Endothelial cell of umbilical vein (primary cell): ENCODE measurements around the gene INSC. TPM values are rescaled to one million over a fixed set of nuclear protein-coding genes. Genes with fewer than 3 reads are reported as not detected.

Experiments
- BruUV-seq: library from RNA; stranded (reverse); fragments of 400-500 nt; replicated peaks from 2 replicates; lab custom pipeline; 2021; lab: Mats Ljungman, UMichigan
- CTCF ChIA-PET: fragments of 300-600, 350-600 bp; sonication (Branson Sonifier 250); formaldehyde crosslinking; loops from one replicate; lab custom pipeline; 2021; ENCODE audit warnings: antibody characterized with exemption, inconsistent platforms; lab: Charles Lee
- POLR2A ChIA-PET: fragments of 300-600, 350-600 bp; sonication (Branson Sonifier 250); formaldehyde crosslinking; loops from one replicate; lab custom pipeline; 2021; ENCODE audit warnings: antibody characterized with exemption, inconsistent platforms; lab: Charles Lee
- DNase-seq: peaks from one replicate; pipeline ENCODE4 v3.0.0-alpha.2; 2011; ENCODE audit warnings: low read depth, low spot score
- FAIRE-seq: peaks from 2 replicates; lab custom pipeline; 2011; peaks lifted over from hg19 to GRCh38; lab: Jason Lieb, UNC
- H2AFZ ChIP-seq: 2 replicates; pipeline ENCODE4 v1.6.0; 2012; ENCODE audit warnings: low read depth, low read length, control low read depth, inconsistent platforms
- H3K27ac ChIP-seq: 2 replicates; pipeline ENCODE4 v1.5.1; 2011; ENCODE audit warnings: low read depth, mild to moderate bottlenecking, control low read depth, low read length, moderate library complexity; ENCODE audit not compliant: insufficient read depth
- H3K27me3 ChIP-seq, 2 experiments: 2 replicates each; pipeline versions ENCODE4 v1.6.0 to v1.6.1; 2011; ENCODE audit warnings: low read length in 2 of 2, mixed read lengths in 1 of 2; ENCODE audit not compliant: control insufficient read depth in 2 of 2, insufficient read depth in 2 of 2
- H3K36me3 ChIP-seq, 2 experiments: 2 replicates in 1 of 2; 3 replicates in 1 of 2; pipeline ENCODE4 v1.5.1; 2011; ENCODE audit warnings: low read length in 2 of 2, mild to moderate bottlenecking in 1 of 2, moderate library complexity in 1 of 2; ENCODE audit not compliant: control insufficient read depth in 2 of 2, insufficient read depth in 2 of 2; ENCODE audit errors: extremely low read depth in 1 of 2
- H3K4me1 ChIP-seq: 3 replicates; pipeline ENCODE4 v1.5.1; 2011; ENCODE audit warnings: mild to moderate bottlenecking, low read length; ENCODE audit not compliant: control insufficient read depth, insufficient read depth; ENCODE audit errors: extremely low read depth
- H3K4me2 ChIP-seq: 2 replicates; pipeline ENCODE4 v1.6.1; 2011; ENCODE audit warnings: low read length, control low read depth, mixed read lengths; ENCODE audit not compliant: insufficient read depth
- H3K4me3 ChIP-seq, 3 experiments: fragments of 200-600 bp in 1 of 3; sonication (generic), shearing (Covaris generic) in 1 of 3; replicated peaks in 1 of 3; 2 replicates each; pipeline ENCODE4 v1.5.1; 2011 to 2016; ENCODE audit warnings: control low read depth in 3 of 3, low read length in 3 of 3, mild to moderate bottlenecking in 2 of 3, inconsistent platforms in 1 of 3, low read depth in 1 of 3, moderate library complexity in 1 of 3; ENCODE audit not compliant: insufficient read depth in 1 of 3
- H3K79me2 ChIP-seq: 2 replicates; pipeline ENCODE4 v1.6.0; 2012; ENCODE audit warnings: low read length, inconsistent platforms; ENCODE audit not compliant: control insufficient read depth, insufficient read depth
- H3K9ac ChIP-seq: replicated peaks from 2 replicates; pipeline ENCODE3; 2011; ENCODE audit warnings: low read length, control low read depth; ENCODE audit not compliant: insufficient read depth; ENCODE audit errors: extremely low read depth
- H3K9me1 ChIP-seq: replicated peaks from 3 replicates; pipeline ENCODE4 v1.6.0; 2011; ENCODE audit warnings: mild to moderate bottlenecking, low read length; ENCODE audit not compliant: control insufficient read depth, insufficient read depth; ENCODE audit errors: extremely low read depth
- H3K9me3 ChIP-seq: replicated peaks from 2 replicates; pipeline ENCODE4 v1.5.1; 2012; ENCODE audit warnings: low read length, inconsistent platforms; ENCODE audit not compliant: control insufficient read depth, insufficient read depth
- H4K20me1 ChIP-seq: replicated peaks from 2 replicates; pipeline ENCODE3; 2011; ENCODE audit warnings: mild to moderate bottlenecking, low read length; ENCODE audit not compliant: control insufficient read depth, insufficient read depth; ENCODE audit errors: extremely low read depth
- EZH2 ChIP-seq: IDR thresholded peaks from 2 replicates; pipeline ENCODE4 v1.6.1; 2012; ENCODE audit warnings: borderline replicate concordance, low read depth, mild to moderate bottlenecking, moderate library complexity, low read length, inconsistent platforms; ENCODE audit not compliant: severe bottlenecking
- FOS ChIP-seq: IDR thresholded peaks from 2 replicates; pipeline ENCODE4 v1.6.1; 2011; ENCODE audit warnings: mild to moderate bottlenecking, low read length, moderate library complexity, borderline replicate concordance; ENCODE audit not compliant: insufficient read depth
- GATA2 ChIP-seq: IDR thresholded peaks from 2 replicates; pipeline ENCODE4 v1.7.0; 2011; ENCODE audit warnings: low read depth, mild to moderate bottlenecking, moderate library complexity, mixed read lengths, low read length; ENCODE audit not compliant: insufficient read length, insufficient read depth
- JUN ChIP-seq: IDR thresholded peaks from 2 replicates; pipeline ENCODE4 v1.6.1; 2011; ENCODE audit warnings: borderline replicate concordance, low read depth; ENCODE audit not compliant: insufficient read length, insufficient read depth
- MAX ChIP-seq: IDR thresholded peaks from 2 replicates; pipeline ENCODE4 v1.6.1; 2011; ENCODE audit not compliant: insufficient read depth, insufficient read length
- MYC ChIP-seq: IDR thresholded peaks from one replicate; pipeline ENCODE4 v1.6.1; 2011; ENCODE audit warnings: mild to moderate bottlenecking, low read depth, low read length
- POLR2A ChIP-seq: IDR thresholded peaks from 2 replicates; pipeline ENCODE4 v1.6.1; 2012; ENCODE audit warnings: low read depth, mild to moderate bottlenecking, control low read depth, low read length
- POLR2AphosphoS5 ChIP-seq: IDR thresholded peaks from 2 replicates; pipeline ENCODE4 v1.6.1; 2012; ENCODE audit warnings: low read depth, mild to moderate bottlenecking, control low read depth, low read length, moderate library complexity; ENCODE audit not compliant: insufficient read depth
- dilution Hi-C: fragments of 300-500 bp; cut with MboI; formaldehyde crosslinking; loops from one replicate; pipeline ENCODE4 v1.15.0; 2019; ENCODE audit warnings: low sequenced_read_pairs; ENCODE audit not compliant: extremely low pct_ligation_motif_present
- intact Hi-C: fragments of 100-400 bp; cut with micrococcal nuclease; formaldehyde crosslinking; loops from one replicate; pipeline ENCODE4 v1.10.0; 2022
- polyA plus RNA-seq, 4 experiments: library from polyadenylated mRNA; depleted of rRNA in 3 of 4; stranded (reverse) in 3 of 4; unstranded in 1 of 4; fragments of >200 nt; gene quantifications; 2 replicates each; pipeline versions ENCODE4 v1.2.1 to v1.2.3, GENCODE V29; 2011 to 2012; ENCODE audit warnings: missing spikeins in 1 of 4
- total RNA-seq: library from RNA; stranded (reverse); gene quantifications from 2 replicates; pipeline ENCODE4 v1.2.3, GENCODE V29; 2021
- TF ChIP-seq, protein P1 (sequence below), 2 donors: IDR thresholded peaks; 1 replicate in 1 of 2; 2 replicates in 1 of 2; pipeline ENCODE4 v1.5.1; 2011; ENCODE audit warnings: low read length in 2 of 2, mild to moderate bottlenecking in 2 of 2, moderate library complexity in 2 of 2, control low read depth in 1 of 2, inconsistent platforms in 1 of 2, low read depth in 1 of 2; ENCODE audit not compliant: insufficient read depth in 1 of 2; ENCODE audit errors: extremely low read depth in 1 of 2

Gene INSC
- total and polyA plus RNA-seq, 2 donors (not counting 3 experiments of a cell fraction or from before 2014, with no cell fraction given): not detected

DNA sequence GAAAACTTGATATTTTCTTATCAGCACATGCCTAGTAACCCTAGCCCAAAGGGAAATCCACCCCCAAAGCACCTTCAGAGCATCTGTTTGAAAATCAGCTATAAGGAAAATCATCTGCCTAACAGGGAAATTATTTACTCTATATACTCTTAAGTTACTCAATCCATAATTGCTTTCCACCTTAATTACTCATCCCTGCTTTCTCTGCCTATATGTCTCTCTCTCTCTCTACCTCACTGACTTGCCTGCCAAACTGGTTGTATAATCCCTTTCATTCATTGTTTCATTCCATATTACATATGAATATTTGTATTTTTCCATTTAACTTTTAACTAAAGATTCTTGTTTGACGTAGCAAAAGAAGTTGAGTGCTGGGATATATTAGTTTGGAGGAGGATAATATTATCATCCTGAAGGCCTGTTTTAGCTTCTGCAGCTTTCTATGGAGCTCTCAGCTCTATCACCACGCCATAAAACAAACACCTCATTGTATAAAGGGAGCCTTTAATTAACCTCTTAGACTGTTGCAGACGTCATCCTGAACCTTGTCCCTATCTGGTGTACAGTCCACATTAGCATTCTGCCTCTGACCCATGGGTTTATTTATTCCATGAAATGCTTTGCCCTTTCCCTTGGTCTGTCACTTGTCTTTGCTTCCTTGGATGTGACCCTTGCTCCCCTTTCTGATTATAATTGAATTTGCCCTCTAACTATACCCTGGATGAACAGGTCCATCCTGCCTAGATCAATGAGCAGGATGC, 98.9 kb downstream of the INSC start:
- H3K27ac ChIP-seq: no peak overlapping the region
- H2AFZ ChIP-seq: no peak overlapping the region
- H3K9ac ChIP-seq: no peak overlapping the region
- FAIRE-seq (no peak), DNase-seq (no peak)
- TF ChIP-seq MYC (no peak), POLR2A (no peak), FOS (no peak), POLR2AphosphoS5 (no peak), GATA2 (no peak), JUN (no peak), MAX (no peak), EZH2 (no peak)
- TF ChIP-seq, protein P1, sequence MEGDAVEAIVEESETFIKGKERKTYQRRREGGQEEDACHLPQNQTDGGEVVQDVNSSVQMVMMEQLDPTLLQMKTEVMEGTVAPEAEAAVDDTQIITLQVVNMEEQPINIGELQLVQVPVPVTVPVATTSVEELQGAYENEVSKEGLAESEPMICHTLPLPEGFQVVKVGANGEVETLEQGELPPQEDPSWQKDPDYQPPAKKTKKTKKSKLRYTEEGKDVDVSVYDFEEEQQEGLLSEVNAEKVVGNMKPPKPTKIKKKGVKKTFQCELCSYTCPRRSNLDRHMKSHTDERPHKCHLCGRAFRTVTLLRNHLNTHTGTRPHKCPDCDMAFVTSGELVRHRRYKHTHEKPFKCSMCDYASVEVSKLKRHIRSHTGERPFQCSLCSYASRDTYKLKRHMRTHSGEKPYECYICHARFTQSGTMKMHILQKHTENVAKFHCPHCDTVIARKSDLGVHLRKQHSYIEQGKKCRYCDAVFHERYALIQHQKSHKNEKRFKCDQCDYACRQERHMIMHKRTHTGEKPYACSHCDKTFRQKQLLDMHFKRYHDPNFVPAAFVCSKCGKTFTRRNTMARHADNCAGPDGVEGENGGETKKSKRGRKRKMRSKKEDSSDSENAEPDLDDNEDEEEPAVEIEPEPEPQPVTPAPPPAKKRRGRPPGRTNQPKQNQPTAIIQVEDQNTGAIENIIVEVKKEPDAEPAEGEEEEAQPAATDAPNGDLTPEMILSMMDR (IDR thresholded peaks at IDR 0.05; ENCODE audit: extremely low read depth in 1 of 2, insufficient read depth in 1 of 2, low read depth in 1 of 2, low read length in 2 of 2): no peak
- no peak overlapping the region for H3K4me3 ChIP-seq
- no peak overlapping the region for H3K4me2 ChIP-seq
- no peaks in the 10 kb centered on the region for H4K20me1 ChIP-seq
- no peaks in the 10 kb centered on the region for H3K9me3 ChIP-seq
- dilution Hi-C loops (no loop called here), intact Hi-C loops (no loop called here)
- no peaks in the 10 kb centered on the region for H3K36me3 ChIP-seq
- CTCF ChIA-PET: no interaction called here
- no peaks in the 10 kb centered on the region for H3K27me3 ChIP-seq
- no peaks in the 10 kb centered on the region for H3K79me2 ChIP-seq
- H3K4me1 ChIP-seq: no peaks in the 10 kb centered on the region
- no TSS peak for BruUV-seq
- no peaks in the 10 kb centered on the region for H3K9me1 ChIP-seq
- POLR2A ChIA-PET: no interaction called here
